Measurements from ENCODE around the gene GAREM2.

DNA sequence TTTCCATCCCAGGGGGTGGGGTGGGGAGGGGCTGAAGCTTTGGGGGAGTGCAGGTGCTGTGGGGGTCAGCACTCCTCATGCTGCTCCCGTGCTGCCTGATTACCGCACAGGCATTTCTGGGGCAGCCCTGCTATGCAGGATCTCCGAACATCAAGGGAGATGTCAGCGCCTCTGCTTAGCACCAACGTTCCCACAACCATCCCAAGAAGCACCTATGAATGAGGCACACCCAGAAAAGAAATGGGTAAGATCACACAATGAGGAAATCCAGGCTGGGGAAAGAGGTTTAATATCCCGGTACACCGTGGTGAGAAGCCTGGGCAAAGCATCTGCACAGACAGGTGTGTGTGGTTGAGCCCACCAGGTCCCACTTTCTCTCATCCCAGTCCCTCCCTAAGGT is 17.5 kb downstream of the GAREM2 start:
- TF ChIP-seq POLR2A (IDR thresholded peaks at IDR 0.05) (no peak), CTCF (IDR thresholded peaks at IDR 0.05) (no peak)

Measured in adrenal gland (tissue), 5 donors.